CD4-positive, alpha-beta T cell (primary cell): ENCODE measurements around the gene PCGF3. TPM values are rescaled to one million over a fixed set of nuclear protein-coding genes. Genes with fewer than 3 reads are reported as not detected.
A peak's percentile ranks its signal among the peaks of the same experiment; 100 is the strongest.

Source experiments
- ATAC-seq: fragments of 200-7000 bp; cut with Tn5 transposase; one replicate; pipeline ENCODE4 v1.10.0; 2022; ENCODE audit warnings: mild to moderate bottlenecking; ENCODE audit not compliant: poor library complexity
- CTCF ChIA-PET: fragments of 350-600 bp; sonication (Branson Sonifier 250); formaldehyde crosslinking; loops from one replicate; lab custom pipeline; 2021; ENCODE audit warnings: antibody characterized with exemption, inconsistent platforms; lab: Charles Lee
- POLR2A ChIA-PET: fragments of 350-600 bp; sonication (Branson Sonifier 250); formaldehyde crosslinking; loops from one replicate; lab custom pipeline; 2021; ENCODE audit warnings: antibody characterized with exemption, inconsistent platforms; lab: Charles Lee
- DNase-seq, 14 experiments: peaks; one replicate each; pipeline ENCODE4 v3.0.0-alpha.2; 2013 to 2020; ENCODE audit warnings: mixed read lengths in 2 of 14
- H3K27ac ChIP-seq, 2 donors: one replicate each; pipeline versions ENCODE4 v1.5.1 to v1.7.0; 2013; ENCODE audit warnings: low read length in 2 of 2, low read depth in 1 of 2, mild to moderate bottlenecking in 1 of 2
- H3K27me3 ChIP-seq, 2 experiments: 1 replicate in 1 of 2; 2 replicates in 1 of 2; pipeline versions ENCODE4 v1.6.1 to v1.7.0; 2013; ENCODE audit warnings: low read length in 2 of 2, control low read depth in 1 of 2, mild to moderate bottlenecking in 1 of 2, moderate library complexity in 1 of 2; ENCODE audit not compliant: insufficient read depth in 2 of 2, control insufficient read depth in 1 of 2
- H3K36me3 ChIP-seq: one replicate; pipeline ENCODE4 v1.6.1; 2013; ENCODE audit warnings: low read length, control low read depth; ENCODE audit not compliant: insufficient read depth
- H3K4me1 ChIP-seq: one replicate; pipeline ENCODE4 v1.6.1; 2013; ENCODE audit warnings: low read length, control low read depth; ENCODE audit not compliant: insufficient read depth
- H3K4me3 ChIP-seq: one replicate; pipeline ENCODE4 v1.5.1; 2013; ENCODE audit warnings: mild to moderate bottlenecking, low read length, moderate library complexity
- H3K9me3 ChIP-seq, 2 experiments: 1 replicate in 1 of 2; 2 replicates in 1 of 2; pipeline versions ENCODE4 v1.6.1 to v1.7.0; 2013; ENCODE audit warnings: low read length in 2 of 2, mild to moderate bottlenecking in 2 of 2, control low read depth in 1 of 2, moderate library complexity in 1 of 2; ENCODE audit not compliant: control insufficient read depth in 1 of 2, insufficient read depth in 1 of 2
- H3K27ac Mint-ChIP-seq: one replicate; pipeline ENCODE4 v1.8.0; 2020; ENCODE audit warnings: mixed read lengths
- H3K27me3 Mint-ChIP-seq: one replicate; pipeline ENCODE4 v1.8.0; 2021; ENCODE audit warnings: mixed read lengths
- H3K36me3 Mint-ChIP-seq: one replicate; pipeline ENCODE4 v1.8.0; 2021; ENCODE audit warnings: low read depth, mixed read lengths
- H3K4me1 Mint-ChIP-seq: one replicate; pipeline ENCODE4 v1.8.0; 2021; ENCODE audit warnings: low read depth, mixed read lengths
- H3K4me3 Mint-ChIP-seq: one replicate; pipeline ENCODE4 v1.8.0; 2020; ENCODE audit warnings: mild to moderate bottlenecking, mixed read lengths
- H3K9me3 Mint-ChIP-seq: one replicate; pipeline ENCODE4 v1.8.0; 2020; ENCODE audit warnings: mixed read lengths
- intact Hi-C, 2 experiments: fragments of 100-400 bp; cut with DNase I in 1 of 2; cut with micrococcal nuclease in 1 of 2; formaldehyde crosslinking; loops; one replicate each; pipeline versions ENCODE4 v1.15.1 to v1.9.0; 2023 to 2025; cut with DNase I, micrococcal nuclease
- total RNA-seq, 174 experiments: library from RNA in 2 of 174; stranded (reverse) in 2 of 174; gene quantifications; one replicate each; pipeline ENCODE4 v1.2.3 and lab custom pipeline; 2021 to 2026
- TF ChIP-seq, protein P1 (sequence below): fragments of 200-600 bp; IDR thresholded peaks from one replicate; pipeline ENCODE4 v1.8.0; 2022; ENCODE audit warnings: antibody characterized with exemption, mild to moderate bottlenecking

PCGF3 gene
- total RNA-seq, 2 experiments from 2014 or later: 45.1 to 48.6 TPM

DNA sequence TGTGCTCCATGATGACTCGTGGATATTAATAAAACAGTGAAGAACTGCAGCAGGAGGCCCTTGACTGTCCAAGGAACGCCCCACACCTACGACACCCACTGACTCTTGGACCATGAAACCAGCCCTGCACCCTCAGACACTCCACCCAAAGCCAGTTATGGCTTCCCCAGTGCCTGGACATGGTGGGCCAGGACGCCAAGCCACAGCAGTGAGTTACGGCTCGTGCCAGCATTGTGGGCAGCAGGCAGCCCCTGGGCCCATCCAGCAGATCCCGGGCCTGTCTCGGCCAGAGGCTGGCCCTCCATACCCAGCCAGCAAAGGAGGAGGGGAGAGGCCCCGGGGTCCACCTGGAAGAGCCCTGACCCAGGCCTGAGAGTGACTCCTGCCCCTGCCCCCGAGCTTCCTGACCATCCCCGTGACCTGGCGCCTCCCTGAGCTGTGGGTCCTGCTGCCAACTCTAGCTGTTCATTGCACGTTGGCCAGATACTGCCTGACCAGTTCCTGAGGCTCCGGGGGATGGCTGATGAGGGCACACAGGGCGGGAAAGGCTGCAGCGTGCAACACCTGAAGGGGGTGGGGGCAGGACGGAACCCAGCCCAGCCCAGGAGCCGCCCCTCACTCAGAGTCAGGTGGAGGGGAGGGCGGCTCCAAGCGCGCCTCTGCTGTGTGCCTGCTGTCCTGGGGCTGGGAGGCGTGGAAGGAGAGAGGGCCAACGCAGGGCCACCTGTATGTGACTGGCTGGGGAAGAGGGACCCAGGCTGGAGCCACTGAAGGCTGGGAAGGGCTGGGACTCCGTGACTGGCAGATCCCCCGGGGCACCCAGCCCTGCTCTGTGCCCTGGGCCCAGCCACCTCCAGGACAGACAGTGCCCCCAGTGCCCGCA lies 17.4 kb upstream of the PCGF3 start:
- TF ChIP-seq, protein P1, sequence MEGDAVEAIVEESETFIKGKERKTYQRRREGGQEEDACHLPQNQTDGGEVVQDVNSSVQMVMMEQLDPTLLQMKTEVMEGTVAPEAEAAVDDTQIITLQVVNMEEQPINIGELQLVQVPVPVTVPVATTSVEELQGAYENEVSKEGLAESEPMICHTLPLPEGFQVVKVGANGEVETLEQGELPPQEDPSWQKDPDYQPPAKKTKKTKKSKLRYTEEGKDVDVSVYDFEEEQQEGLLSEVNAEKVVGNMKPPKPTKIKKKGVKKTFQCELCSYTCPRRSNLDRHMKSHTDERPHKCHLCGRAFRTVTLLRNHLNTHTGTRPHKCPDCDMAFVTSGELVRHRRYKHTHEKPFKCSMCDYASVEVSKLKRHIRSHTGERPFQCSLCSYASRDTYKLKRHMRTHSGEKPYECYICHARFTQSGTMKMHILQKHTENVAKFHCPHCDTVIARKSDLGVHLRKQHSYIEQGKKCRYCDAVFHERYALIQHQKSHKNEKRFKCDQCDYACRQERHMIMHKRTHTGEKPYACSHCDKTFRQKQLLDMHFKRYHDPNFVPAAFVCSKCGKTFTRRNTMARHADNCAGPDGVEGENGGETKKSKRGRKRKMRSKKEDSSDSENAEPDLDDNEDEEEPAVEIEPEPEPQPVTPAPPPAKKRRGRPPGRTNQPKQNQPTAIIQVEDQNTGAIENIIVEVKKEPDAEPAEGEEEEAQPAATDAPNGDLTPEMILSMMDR: no peak
- no peak overlapping the region for H3K27ac Mint-ChIP-seq
- peaks cover 21% of the 10 kb centered on the region for H3K4me1 ChIP-seq
- ChIA-PET POLR2A (no interaction called here), CTCF (no interaction called here)
- no peak overlapping the region for H3K4me3 Mint-ChIP-seq
- no peak overlapping the region for H3K27ac ChIP-seq
- no peaks in the 10 kb centered on the region for H3K36me3 ChIP-seq
- no peaks in the 10 kb centered on the region for H3K9me3 Mint-ChIP-seq
- H3K4me3 ChIP-seq: peak overlapping the region; percentile 32
- no peak for ATAC-seq
- H3K36me3 Mint-ChIP-seq: no peaks in the 10 kb centered on the region
- peaks cover 6 to 17% of the 10 kb centered on the region in 2 experiments for H3K27me3 ChIP-seq
- intact Hi-C loops: no loop called here
- peaks cover 29% of the 10 kb centered on the region for H3K27me3 Mint-ChIP-seq
- peaks cover 0 to 11% of the 10 kb centered on the region in 2 experiments for H3K9me3 ChIP-seq
- DNase-seq: peak in 1 of 14 experiments; percentile 20
- H3K4me1 Mint-ChIP-seq: no peaks in the 10 kb centered on the region

DNA sequence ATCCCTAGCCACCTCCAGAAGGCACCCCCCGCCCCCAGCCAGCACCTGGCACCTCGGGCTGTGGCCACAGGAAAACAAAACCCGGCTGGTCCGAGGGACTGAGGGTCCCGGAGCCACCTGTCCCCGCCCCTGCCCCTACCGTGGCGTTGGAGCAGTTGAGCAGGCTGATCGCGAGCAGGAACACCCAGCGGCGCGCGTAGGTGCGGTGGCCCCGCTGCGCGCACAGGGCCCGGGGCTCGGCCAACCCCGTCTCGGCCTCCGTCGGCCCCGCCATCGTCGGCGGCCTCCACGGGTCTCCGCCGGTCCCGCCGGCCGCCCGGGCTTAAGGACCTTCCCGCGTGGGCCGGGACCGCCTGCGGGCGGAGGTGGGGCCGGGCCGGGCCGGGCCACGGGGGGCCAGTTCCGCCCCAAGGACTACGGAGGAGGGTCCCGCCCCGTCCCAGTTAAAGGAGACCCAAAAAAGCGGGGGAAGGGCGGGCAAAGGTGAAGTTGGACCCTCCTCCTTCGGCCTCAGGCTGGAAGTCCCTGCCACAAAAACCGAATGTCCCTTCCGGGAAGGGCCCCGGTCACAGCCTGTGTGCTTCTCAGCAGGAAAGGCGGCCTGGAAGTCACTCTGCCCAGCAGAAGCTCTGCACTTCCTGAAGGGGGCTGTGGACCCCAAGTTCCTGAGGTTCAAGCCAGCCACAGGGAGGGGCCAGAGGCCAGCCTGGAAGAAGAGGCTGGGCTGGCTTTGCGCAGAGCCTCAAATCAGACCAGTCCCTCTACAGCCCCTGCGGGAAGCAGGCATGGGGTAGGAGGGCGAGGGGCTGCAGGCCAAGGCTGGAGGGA lies 16.6 kb upstream of the PCGF3 start, which contains the start of gene SLC49A3:
SLC49A3 (minus strand) TSS at position 298 of the 828 bp plus-strand sequence; CDS start at position 274, 24 bp downstream.
- peaks cover 34% of the 10 kb centered on the region for H3K27me3 Mint-ChIP-seq

DNA sequence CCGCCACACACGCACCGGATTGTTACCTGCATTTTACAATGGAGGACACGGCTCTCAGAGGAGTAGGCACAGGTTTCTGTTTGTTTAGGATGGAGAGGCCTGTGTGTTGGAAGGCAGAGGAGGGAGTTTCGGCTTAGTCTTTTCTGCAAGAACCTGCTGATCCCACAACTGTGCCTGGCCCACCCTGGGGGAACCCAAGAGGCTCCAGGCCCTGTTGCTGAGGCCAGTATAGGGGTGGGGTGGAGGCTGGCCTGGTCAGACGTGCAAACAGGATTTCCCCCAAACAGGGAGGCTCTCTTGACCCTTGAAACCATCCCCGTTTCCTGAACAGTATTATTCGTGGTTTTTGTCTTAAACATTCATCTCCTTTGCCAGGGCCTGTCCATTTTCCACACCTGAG lies 15.9 kb upstream of the PCGF3 start:
- peak overlapping the region; percentile 16 for H3K4me3 ChIP-seq
- no peaks in the 10 kb centered on the region for H3K36me3 Mint-ChIP-seq
- no peaks in the 10 kb centered on the region for H3K9me3 Mint-ChIP-seq
- no peak overlapping the region for H3K4me3 Mint-ChIP-seq
- POLR2A ChIA-PET: no interaction called here
- ATAC-seq (no peak), DNase-seq (no peak)
- no peak overlapping the region for H3K27ac ChIP-seq
- peaks cover 12% of the 10 kb centered on the region for H3K4me1 ChIP-seq
- H3K9me3 ChIP-seq: peaks cover 0 to 11% of the 10 kb centered on the region in 2 experiments
- TF ChIP-seq, protein P1: no peak
- intact Hi-C loops: no loop called here
- H3K27ac Mint-ChIP-seq: no peak overlapping the region
- H3K4me1 Mint-ChIP-seq: no peaks in the 10 kb centered on the region
- CTCF ChIA-PET: no interaction called here
- H3K27me3 Mint-ChIP-seq: peaks cover 34% of the 10 kb centered on the region
- H3K36me3 ChIP-seq: no peaks in the 10 kb centered on the region
- peaks cover 6 to 19% of the 10 kb centered on the region in 2 experiments for H3K27me3 ChIP-seq

More for the DNA sequence above, 16.6 kb upstream of the PCGF3 start, which contains the start of gene SLC49A3:
- CTCF ChIA-PET: no interaction called here
- H3K36me3 ChIP-seq: no peaks in the 10 kb centered on the region
- H3K27ac ChIP-seq: no peak within 1 kb of the TSS
- peak within 1 kb of the TSS; percentile 32 for H3K4me3 ChIP-seq
- no peak for ATAC-seq
- POLR2A ChIA-PET: no interaction called here
- Mint-ChIP-seq H3K9me3 (no peaks in the 10 kb centered on the region), H3K36me3 (no peaks in the 10 kb centered on the region), H3K4me1 (no peaks in the 10 kb centered on the region), H3K27ac (no peak within 1 kb of the TSS), H3K4me3 (no peak within 1 kb of the TSS)
- TF ChIP-seq, protein P1: no peak
- peaks cover 13% of the 10 kb centered on the region for H3K4me1 ChIP-seq
- H3K9me3 ChIP-seq: peaks cover 0 to 11% of the 10 kb centered on the region in 2 experiments
- DNase-seq: peak in 1 of 14 experiments; percentile 26
- H3K27me3 ChIP-seq: peaks cover 6 to 19% of the 10 kb centered on the region in 2 experiments
- intact Hi-C loops: no loop called here
